H1 (cell line): Measurements from ENCODE around the gene ANXA9.

Source experiments
- CBX8 ChIP-seq: fragments of 300-800, 300-1000 bp; sonication (generic); IDR thresholded peaks from 2 replicates; pipeline ENCODE4 v1.7.1; 2016; ENCODE audit warnings: low read depth, low read length, borderline replicate concordance
- CHD1 ChIP-seq: IDR thresholded peaks from 2 replicates; pipeline ENCODE4 v1.6.1; 2012; ENCODE audit warnings: low read depth, low read length, improper control_type of control experiment
- EGR1 ChIP-seq: IDR thresholded peaks from 2 replicates; pipeline ENCODE4 v1.6.1; 2011; ENCODE audit warnings: low read depth, low read length, borderline replicate concordance
- GABPA ChIP-seq: IDR thresholded peaks from 2 replicates; pipeline ENCODE4 v1.6.1; 2011; ENCODE audit warnings: mild to moderate bottlenecking, low read length, moderate library complexity, borderline replicate concordance; ENCODE audit not compliant: insufficient read depth
- HDAC2 ChIP-seq, 2 experiments: fragments of 300-600 bp in 1 of 2; sonication (generic) in 1 of 2; IDR thresholded peaks; 2 replicates each; pipeline ENCODE4 v1.6.1; 2011 to 2012; ENCODE audit warnings: low read depth in 2 of 2, low read length in 2 of 2, mild to moderate bottlenecking in 2 of 2, moderate library complexity in 2 of 2, borderline replicate concordance in 1 of 2, inconsistent platforms in 1 of 2
- KDM1A ChIP-seq: fragments of 200-600, 300-600 bp; sonication (generic); IDR thresholded peaks from 2 replicates; pipeline ENCODE4 v1.7.1; 2016; ENCODE audit warnings: mild to moderate bottlenecking, low read length, borderline replicate concordance
- POLR2A ChIP-seq, 2 experiments: IDR thresholded peaks; 1 replicate in 1 of 2; 2 replicates in 1 of 2; pipeline ENCODE4 v1.6.1; 2011; ENCODE audit warnings: low read depth in 2 of 2, low read length in 2 of 2, mild to moderate bottlenecking in 2 of 2; ENCODE audit errors: control extremely low read depth in 1 of 2
- RAD21 ChIP-seq, 2 experiments: IDR thresholded peaks in 1 of 2; conservative IDR thresholded peaks in 1 of 2; 2 replicates each; pipeline ENCODE4 v1.6.1; 2011; ENCODE audit warnings: low read depth in 2 of 2, low read length in 2 of 2, improper control_type of control experiment in 1 of 2, inconsistent platforms in 1 of 2, mild to moderate bottlenecking in 1 of 2, moderate library complexity in 1 of 2
- TF ChIP-seq, protein P1 (sequence below): IDR thresholded peaks from 2 replicates; pipeline ENCODE4 v1.6.1; 2012; ENCODE audit warnings: low read length, inconsistent platforms
- TF ChIP-seq, protein P2 (sequence below), 3 experiments: IDR thresholded peaks; 1 replicate in 2 of 3; 2 replicates in 1 of 3; pipeline versions ENCODE4 v1.5.1 to v1.6.1; 2011; ENCODE audit warnings: low read length in 3 of 3, mild to moderate bottlenecking in 3 of 3, inconsistent platforms in 2 of 3, low read depth in 1 of 3, moderate library complexity in 1 of 3; ENCODE audit not compliant: insufficient read depth in 1 of 3; ENCODE audit errors: control extremely low read depth in 1 of 3

DNA sequence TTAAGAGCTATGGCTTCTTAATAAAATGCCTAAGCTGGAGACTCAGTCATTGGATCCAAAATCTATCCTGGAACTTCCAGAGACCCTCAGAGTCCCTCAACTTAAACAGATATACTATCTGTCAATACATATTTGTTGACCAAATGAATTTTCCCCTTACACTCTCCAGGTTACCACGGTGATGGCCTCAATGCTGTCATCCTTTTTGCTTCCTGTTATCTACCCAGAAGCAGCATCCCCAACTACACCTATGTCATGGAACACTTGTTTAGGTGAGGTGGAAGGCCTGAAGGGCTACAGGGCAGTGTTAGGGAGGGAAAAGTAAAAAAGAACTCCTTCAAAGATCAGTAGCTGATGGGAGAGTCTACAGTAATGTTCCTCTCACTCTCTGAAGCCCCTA is 61.1 kb downstream of the ANXA9 start:
- TF ChIP-seq, protein P1, sequence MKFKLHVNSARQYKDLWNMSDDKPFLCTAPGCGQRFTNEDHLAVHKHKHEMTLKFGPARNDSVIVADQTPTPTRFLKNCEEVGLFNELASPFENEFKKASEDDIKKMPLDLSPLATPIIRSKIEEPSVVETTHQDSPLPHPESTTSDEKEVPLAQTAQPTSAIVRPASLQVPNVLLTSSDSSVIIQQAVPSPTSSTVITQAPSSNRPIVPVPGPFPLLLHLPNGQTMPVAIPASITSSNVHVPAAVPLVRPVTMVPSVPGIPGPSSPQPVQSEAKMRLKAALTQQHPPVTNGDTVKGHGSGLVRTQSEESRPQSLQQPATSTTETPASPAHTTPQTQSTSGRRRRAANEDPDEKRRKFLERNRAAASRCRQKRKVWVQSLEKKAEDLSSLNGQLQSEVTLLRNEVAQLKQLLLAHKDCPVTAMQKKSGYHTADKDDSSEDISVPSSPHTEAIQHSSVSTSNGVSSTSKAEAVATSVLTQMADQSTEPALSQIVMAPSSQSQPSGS, result no peak
- TF ChIP-seq POLR2A (IDR thresholded peaks at IDR 0.05; ENCODE audit: control extremely low read depth in 1 of 2, low read depth in 2 of 2, low read length in 2 of 2) (no peak), RAD21 (IDR thresholded peaks at IDR 0.05 in 1 of 2, conservative IDR thresholded peaks at IDR 0.05 in 1 of 2; ENCODE audit: low read depth in 2 of 2, low read length in 2 of 2) (no peak), CBX8 (no peak), KDM1A (no peak), GABPA (no peak), CHD1 (no peak), HDAC2 (IDR thresholded peaks at IDR 0.05; ENCODE audit: borderline replicate concordance in 1 of 2, low read depth in 2 of 2, low read length in 2 of 2) (no peak), EGR1 (no peak)
- TF ChIP-seq, protein P2, sequence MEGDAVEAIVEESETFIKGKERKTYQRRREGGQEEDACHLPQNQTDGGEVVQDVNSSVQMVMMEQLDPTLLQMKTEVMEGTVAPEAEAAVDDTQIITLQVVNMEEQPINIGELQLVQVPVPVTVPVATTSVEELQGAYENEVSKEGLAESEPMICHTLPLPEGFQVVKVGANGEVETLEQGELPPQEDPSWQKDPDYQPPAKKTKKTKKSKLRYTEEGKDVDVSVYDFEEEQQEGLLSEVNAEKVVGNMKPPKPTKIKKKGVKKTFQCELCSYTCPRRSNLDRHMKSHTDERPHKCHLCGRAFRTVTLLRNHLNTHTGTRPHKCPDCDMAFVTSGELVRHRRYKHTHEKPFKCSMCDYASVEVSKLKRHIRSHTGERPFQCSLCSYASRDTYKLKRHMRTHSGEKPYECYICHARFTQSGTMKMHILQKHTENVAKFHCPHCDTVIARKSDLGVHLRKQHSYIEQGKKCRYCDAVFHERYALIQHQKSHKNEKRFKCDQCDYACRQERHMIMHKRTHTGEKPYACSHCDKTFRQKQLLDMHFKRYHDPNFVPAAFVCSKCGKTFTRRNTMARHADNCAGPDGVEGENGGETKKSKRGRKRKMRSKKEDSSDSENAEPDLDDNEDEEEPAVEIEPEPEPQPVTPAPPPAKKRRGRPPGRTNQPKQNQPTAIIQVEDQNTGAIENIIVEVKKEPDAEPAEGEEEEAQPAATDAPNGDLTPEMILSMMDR (IDR thresholded peaks at IDR 0.05; ENCODE audit: control extremely low read depth in 1 of 3, insufficient read depth in 1 of 3, low read depth in 1 of 3, low read length in 3 of 3), result no peak
